NCI-H82 (cell line): Measurements from ENCODE around the gene PYY.
A peak's percentile ranks its signal among the peaks of the same experiment; 100 is the strongest.
"Not testable (repeated sequence)": the region's sequence is repeated elsewhere in the genome, so short reads cannot be mapped to it uniquely, and the experiment has no call there.

ENCODE experiments used
- DNase-seq: peaks from one replicate; lab custom pipeline; 2025; lab: John Stamatoyannopoulos, UW

Gene PYY

DNA sequence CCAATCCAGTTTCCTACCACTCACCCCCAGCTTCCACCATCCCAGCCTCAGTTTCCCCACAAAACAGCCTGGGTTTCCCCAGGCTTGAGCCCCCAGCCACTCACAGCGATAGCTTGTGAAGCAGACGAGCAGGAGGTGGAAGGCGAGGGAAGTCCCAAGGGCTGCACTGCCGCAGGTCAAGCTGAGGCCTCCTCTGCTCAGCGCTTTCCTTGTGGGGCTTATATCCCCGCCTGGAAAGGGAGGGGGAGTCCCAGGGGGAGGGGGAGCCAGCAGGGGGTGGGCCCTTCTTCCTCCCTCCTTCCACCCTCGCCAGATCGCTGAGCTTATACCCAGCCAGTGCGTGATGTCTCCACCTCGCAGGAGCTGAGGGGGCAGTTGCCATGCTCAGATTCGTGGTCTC lies at the start of gene PYY:
Gene PYY (minus strand): TSS at position 195 of the 400 bp plus-strand sequence. CDS start 457 bp downstream, outside the sequence.
- DNase-seq: peak; percentile 74

- DNase-seq: no peak
Observed at GRCh38 chr17:44002141-44002848, 48.6 kb upstream of the PYY start.

DNA sequence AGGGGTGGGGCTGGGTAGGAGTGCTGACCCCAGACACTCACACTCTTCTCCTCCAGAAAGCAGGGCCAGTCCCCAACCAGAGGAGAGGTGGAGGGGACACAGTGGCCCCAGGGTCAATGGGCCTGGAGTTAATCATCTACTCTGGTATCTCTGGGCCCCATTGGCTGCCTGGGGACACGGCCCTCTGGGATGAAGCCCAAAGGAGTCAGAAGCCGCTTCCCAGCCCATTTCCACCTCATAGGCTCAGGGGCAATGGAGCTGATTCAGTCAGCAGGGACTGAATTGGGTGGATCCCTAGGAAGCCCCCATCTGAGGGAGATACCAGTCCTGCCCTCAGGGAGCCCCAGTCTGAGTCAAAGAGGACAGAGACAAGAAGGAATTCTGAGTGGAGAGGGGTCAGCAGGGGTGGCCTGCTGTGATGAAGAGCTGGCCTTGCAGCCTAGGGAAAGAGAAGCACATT lies 47.8 kb upstream of the PYY start:
- DNase-seq: no peak

DNA sequence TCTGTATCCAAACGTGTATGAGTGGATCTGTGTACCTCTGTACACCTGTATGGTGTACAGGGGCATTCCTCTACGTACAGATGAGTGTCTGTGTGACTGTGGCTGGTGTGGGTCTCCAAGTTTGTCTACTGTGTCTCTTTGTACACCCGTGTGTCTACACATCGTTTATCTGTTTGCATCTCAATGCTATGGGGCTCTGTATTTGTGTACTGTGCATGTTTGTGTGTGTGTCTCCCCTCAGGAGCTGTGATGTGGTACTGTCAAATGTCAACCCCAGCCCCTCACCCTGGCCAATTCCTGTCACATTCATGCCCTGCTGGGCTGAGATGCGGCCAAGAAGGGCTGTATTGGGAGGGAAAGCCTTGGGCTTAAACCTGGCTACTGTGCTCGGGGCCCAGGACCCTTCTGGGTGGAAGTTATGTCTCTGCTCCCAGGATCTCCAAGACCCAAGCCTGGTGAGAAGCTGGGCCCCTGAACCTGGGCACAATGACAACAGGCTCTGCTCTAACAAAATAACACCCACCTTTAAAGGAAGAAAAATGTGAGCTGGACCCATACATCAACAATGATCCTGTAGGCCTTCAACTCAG lies 47.2 kb upstream of the PYY start:
- no peak for DNase-seq

DNA sequence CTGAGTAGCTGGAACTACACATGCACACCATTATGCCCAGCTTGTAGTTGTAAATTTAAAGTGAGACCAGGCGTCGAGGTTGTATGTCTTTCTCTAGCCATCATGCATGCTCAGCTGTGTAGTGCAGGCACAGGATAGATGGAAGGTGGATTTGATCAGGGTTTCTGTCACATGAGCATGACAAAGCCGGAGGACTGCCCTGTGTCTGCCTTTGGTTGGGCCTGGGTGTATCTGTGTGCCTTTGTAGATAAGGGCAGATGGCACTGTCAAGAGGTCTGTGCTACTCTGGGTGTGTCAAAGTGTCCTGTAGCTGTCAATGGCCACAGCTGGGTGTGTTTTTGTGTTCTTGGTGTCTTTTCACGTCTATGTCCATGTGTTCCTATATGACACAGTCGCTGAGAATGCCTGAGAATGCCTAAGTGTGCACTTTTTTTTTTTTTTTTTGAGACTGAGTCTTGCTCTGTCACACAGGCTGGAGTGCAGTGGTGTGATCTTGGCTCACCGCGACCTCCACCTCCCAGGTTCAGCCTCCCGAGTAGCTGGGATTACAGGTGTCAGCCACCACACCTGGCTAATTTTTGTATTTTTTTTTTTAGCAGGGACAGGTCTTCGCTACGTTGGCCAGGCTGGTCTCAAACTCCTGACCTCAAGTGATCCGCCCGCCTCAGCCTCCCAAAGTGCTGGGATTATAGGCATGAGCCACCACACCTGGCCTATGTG lies 46.6 kb upstream of the PYY start:
- no peak for DNase-seq

GRCh38 chr17:43999024-43999423 lies 45.3 kb upstream of the PYY start:
- DNase-seq: no peak

DNA sequence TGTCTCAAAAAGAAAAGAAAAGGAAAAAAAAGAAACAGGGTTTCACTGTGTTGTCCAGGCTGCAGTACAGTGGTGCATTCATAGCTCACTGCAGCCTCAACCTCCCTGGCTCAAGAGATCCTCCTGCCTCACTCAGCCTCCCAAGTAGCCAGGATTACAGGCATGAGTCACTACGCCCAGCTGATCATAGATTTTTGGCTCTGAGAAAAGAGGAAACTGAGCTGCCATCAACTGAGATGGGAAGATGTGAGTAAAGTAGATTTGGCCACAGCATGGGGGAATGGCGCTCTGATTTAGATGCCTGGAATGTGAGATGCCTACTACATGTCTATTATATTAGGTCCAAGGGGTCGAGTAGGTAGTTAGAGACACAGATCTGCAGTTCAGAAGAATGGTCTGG lies 44.8 kb upstream of the PYY start:
- no peak for DNase-seq

DNA sequence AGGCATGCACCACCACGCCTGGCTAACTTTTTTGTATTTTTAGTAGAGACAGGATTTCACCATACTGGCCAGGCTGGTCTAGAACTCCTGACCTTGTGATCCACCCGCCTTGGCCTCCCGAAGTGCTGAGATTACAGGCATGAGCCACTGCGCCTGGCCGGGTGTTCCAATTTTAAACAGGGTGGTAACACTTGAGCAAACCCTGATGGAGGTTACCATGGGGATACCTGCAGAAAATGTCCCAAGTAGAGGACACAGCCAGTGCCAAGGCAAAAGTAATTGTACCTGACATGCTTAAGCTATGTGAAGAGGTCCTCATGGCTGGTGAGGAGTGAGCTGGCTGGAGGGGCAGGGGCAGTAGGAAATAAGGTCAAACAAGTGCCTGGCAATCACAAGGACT lies 43.4 kb upstream of the PYY start:
- not testable (repeated sequence) for DNase-seq

- no peak for DNase-seq
Observed at GRCh38 chr17:43995150-43995471, 41.4 kb upstream of the PYY start.

GRCh38 chr17:43994272-43995149 lies 40.8 kb upstream of the PYY start:
- DNase-seq: peak; percentile 86

- DNase-seq: no peak
Observed at GRCh38 chr17:43992641-43993040, 38.9 kb upstream of the PYY start.

DNA sequence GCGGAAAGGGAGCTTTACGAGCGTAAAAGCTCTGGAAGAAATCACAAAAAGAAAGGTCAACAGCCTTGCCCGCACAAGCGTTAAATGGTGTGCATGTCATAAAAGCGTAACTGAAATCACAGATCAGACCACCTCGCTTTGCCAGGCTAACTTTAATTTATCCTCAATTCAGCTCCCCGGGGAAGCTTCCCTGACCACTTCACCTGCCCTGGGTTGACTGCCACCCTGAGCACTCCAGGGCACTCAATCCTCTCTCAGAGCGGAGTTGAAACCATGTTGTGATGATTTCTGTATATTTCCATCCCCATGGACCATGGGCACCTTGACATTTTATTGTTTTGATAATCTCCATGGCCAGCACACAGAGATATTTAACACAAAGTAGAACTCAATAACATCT lies 34.6 kb upstream of the PYY start:
- no peak for DNase-seq

GRCh38 chr17:43987131-43988021 lies 33.6 kb upstream of the PYY start:
- no peak for DNase-seq

GRCh38 chr17:43986225-43986981 lies 32.7 kb upstream of the PYY start:
- no peak for DNase-seq

DNA sequence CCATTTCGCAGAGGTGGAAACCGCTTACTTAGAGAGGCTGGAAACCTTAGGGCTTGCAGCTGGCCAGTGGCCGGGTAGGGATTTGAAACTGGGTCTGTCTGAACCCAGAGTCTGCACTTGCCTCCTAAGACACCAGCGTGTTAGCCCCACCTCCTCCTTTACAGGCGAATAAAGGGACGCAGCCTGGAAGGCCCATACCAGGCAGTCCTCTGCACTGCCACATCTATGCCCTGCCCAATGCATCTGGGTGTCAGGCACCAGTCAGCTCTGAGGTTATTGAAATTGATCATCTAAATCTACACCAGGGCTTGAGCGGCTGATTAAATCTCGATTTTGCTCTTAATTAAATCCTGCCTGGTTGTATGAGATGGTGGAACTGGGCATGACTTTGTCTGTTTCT lies 30.8 kb upstream of the PYY start:
- no peak for DNase-seq

GRCh38 chr17:43983515-43984411 lies 30.0 kb upstream of the PYY start:
- DNase-seq: peak; percentile 32

- DNase-seq: no peak
Observed at GRCh38 chr17:43983196-43983514, 29.4 kb upstream of the PYY start.

GRCh38 chr17:43982171-43982570 lies 28.4 kb upstream of the PYY start:
- no peak for DNase-seq

- no peak for DNase-seq
Observed at GRCh38 chr17:43979671-43980070, 25.9 kb upstream of the PYY start.

DNA sequence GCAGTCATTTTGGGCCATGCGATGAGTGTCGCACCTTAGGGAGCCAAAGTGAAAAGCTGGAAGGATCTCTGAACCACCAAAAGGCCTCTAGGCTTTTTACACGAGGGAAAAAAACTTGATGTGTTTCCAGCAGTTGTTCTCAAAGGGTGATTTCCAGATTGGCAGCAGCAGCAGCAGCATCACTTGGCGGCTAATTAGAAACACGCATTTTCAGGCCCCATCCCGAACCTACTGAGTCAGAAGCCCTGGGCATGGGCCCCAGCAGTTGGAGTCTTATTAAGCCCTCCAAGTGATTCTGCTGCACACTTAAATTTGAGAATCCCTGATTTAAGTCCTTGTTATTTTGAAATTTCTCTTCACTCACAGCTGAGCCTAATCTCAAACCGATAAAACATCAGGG lies 25.3 kb upstream of the PYY start:
- DNase-seq: no peak
